ENCODE measurements around the gene HOMEZ. TPM values are rescaled to one million over a fixed set of nuclear protein-coding genes. Genes with fewer than 3 reads are reported as not detected.
A peak's percentile ranks its signal among the peaks of the same experiment; 100 is the strongest.

Gene HOMEZ
- polyA plus RNA-seq, 1 of the 3 experiments (the other 2 are of a cell fraction), result 7.7 TPM

GRCh38 chr14:23240661-23241060, 45.3 kb downstream of the HOMEZ start:
- H3K9ac ChIP-seq, result no peak overlapping the region
- H3K9me3 ChIP-seq, result no peaks in the 10 kb centered on the region
- H4K20me1 ChIP-seq (ENCODE audit: insufficient read depth), result no peaks in the 10 kb centered on the region
- peaks cover 35% of the 10 kb centered on the region; the same call in 1 of the 2 replicates for H3K27me3 ChIP-seq (ENCODE audit: insufficient read depth)
- WGBS (ENCODE audit: low lambda C conversion rate), result 0% methylated on average over 1 of the region's 1 CpG
- no peaks in the 10 kb centered on the region for H3K79me2 ChIP-seq (ENCODE audit: insufficient read depth)
- TF ChIP-seq ZBTB33 (IDR thresholded peaks at IDR 0.05; ENCODE audit: borderline replicate concordance, low read depth) (no peak), JUND (IDR thresholded peaks at IDR 0.05) (no peak), EP300 (IDR thresholded peaks at IDR 0.05; ENCODE audit: borderline replicate concordance in 1 of 2, low read depth in 1 of 2, low read length in 1 of 2) (no peak), EZH2phosphoT487 (IDR thresholded peaks at IDR 0.05; ENCODE audit: borderline replicate concordance, low read depth) (no peak), NRF1 (IDR thresholded peaks at IDR 0.05; ENCODE audit: low read depth, low read length) (no peak), FOXJ3 (CRISPR knock-in tag; IDR thresholded peaks at IDR 0.05) (no peak), RFX5 (IDR thresholded peaks at IDR 0.05; ENCODE audit: low read length) (no peak), RCOR1 (IDR thresholded peaks at IDR 0.05; ENCODE audit: low read length) (no peak), PBX3 (IDR thresholded peaks at IDR 0.05) (no peak)
- no peak overlapping the region for H3K27ac ChIP-seq (ENCODE audit: low read depth in 2 of 2, low read length in 1 of 2)
- H3K4me2 ChIP-seq, result no peak overlapping the region
- peaks cover 0 to 4% of the 10 kb centered on the region in 2 experiments; a peak in 1 of 4 replicates for H3K4me1 ChIP-seq (ENCODE audit: control insufficient read depth in 1 of 2, insufficient read depth in 2 of 2, low read depth in 1 of 2, low read length in 1 of 2)
- CTCF ChIA-PET, result no interaction called here
- no peak overlapping the region for H3K4me3 ChIP-seq (ENCODE audit: low read depth in 2 of 2, low read length in 1 of 2)
- POLR2A ChIA-PET, result no interaction called here
- H3K9me2 ChIP-seq, result no peaks in the 10 kb centered on the region
- H3F3A ChIP-seq (replicated peaks; ENCODE audit: insufficient read depth), result no peaks in the 10 kb centered on the region
- no peak overlapping the region for H2AFZ ChIP-seq (ENCODE audit: low read depth)
- no peak for DNase-seq
- no peaks in the 10 kb centered on the region for H3K36me3 ChIP-seq (replicated peaks in 1 of 2; ENCODE audit: control insufficient read depth in 1 of 2, insufficient read depth in 2 of 2, low read length in 1 of 2)

- POLR2A ChIA-PET, result interaction anchor here (0.6 kb wide), 1 partner anchor 32 kb away, joined by 3 read pairs; no protein-coding TSS in a partner anchor
- Histone ChIP-seq H3K79me2 (ENCODE audit: insufficient read depth) (no peaks in the 10 kb centered on the region), H3K9me3 (no peaks in the 10 kb centered on the region), H3K27me3 (ENCODE audit: insufficient read depth) (peaks cover 50% of the 10 kb centered on the region; the same call in 1 of the 2 replicates), H2AFZ (ENCODE audit: low read depth) (peak within 1 kb of the TSS; percentile 49; the same call in 1 of the 2 replicates), H3K4me2 (peak within 1 kb of the TSS; percentile 63), H4K20me1 (ENCODE audit: insufficient read depth) (no peaks in the 10 kb centered on the region), H3K9ac (no peak within 1 kb of the TSS), H3K9me2 (no peaks in the 10 kb centered on the region), H3K4me3 (ENCODE audit: low read depth in 2 of 2, low read length in 1 of 2) (peak within 1 kb of the TSS in 1 of 2 experiments; percentile 38; a peak in 1 of 4 replicates), H3K36me3 (replicated peaks in 1 of 2; ENCODE audit: control insufficient read depth in 1 of 2, insufficient read depth in 2 of 2, low read length in 1 of 2) (no peaks in the 10 kb centered on the region), H3K4me1 (ENCODE audit: control insufficient read depth in 1 of 2, insufficient read depth in 2 of 2, low read depth in 1 of 2, low read length in 1 of 2) (peaks cover 0 to 4% of the 10 kb centered on the region in 2 experiments; a peak in 1 of 4 replicates), H3F3A (replicated peaks; ENCODE audit: insufficient read depth) (no peaks in the 10 kb centered on the region), H3K27ac (ENCODE audit: low read depth in 2 of 2, low read length in 1 of 2) (no peak within 1 kb of the TSS)
- CTCF ChIA-PET, result interaction anchor here (0.7 to 1.8 kb wide), 3 partner anchors 27 to 118 kb away, joined by 3 to 10 read pairs (median 3); no protein-coding TSS in a partner anchor
- no peak for TF ChIP-seq TAF1 (IDR thresholded peaks at IDR 0.05; ENCODE audit: borderline replicate concordance, low read depth, low read length)
- no peak for TF ChIP-seq TEAD4 (IDR thresholded peaks at IDR 0.05; ENCODE audit: borderline replicate concordance, insufficient read depth)
- TF ChIP-seq SMC3 (IDR thresholded peaks at IDR 0.05; ENCODE audit: low read depth, low read length), result no peak
- TF ChIP-seq FOXM1 (IDR thresholded peaks at IDR 0.05; ENCODE audit: low read depth), result no peak
- TF ChIP-seq EP300 (IDR thresholded peaks at IDR 0.05; ENCODE audit: borderline replicate concordance in 1 of 2, low read depth in 1 of 2, low read length in 1 of 2), result no peak
- TF ChIP-seq USF1 (IDR thresholded peaks at IDR 0.05; ENCODE audit: borderline replicate concordance, low read depth), result no peak
- no peak for TF ChIP-seq GATA2 (CRISPR knock-in tag; IDR thresholded peaks at IDR 0.05)
- TF ChIP-seq MXI1 (IDR thresholded peaks at IDR 0.05; ENCODE audit: low read depth, low read length), result no peak
- no peak for TF ChIP-seq JUND (IDR thresholded peaks at IDR 0.05)
- no peak for TF ChIP-seq CHD2 (IDR thresholded peaks at IDR 0.05; ENCODE audit: low read length, partially characterized antibody)
- TF ChIP-seq MEF2A (IDR thresholded peaks at IDR 0.05; ENCODE audit: borderline replicate concordance, low read depth), result no peak
- no peak for TF ChIP-seq SIN3A (IDR thresholded peaks at IDR 0.05; ENCODE audit: borderline replicate concordance, low read depth, low read length)
- TF ChIP-seq YY1 (IDR thresholded peaks at IDR 0.05; ENCODE audit: low read depth), result no peak
- no peak for TF ChIP-seq RAD21 (IDR thresholded peaks at IDR 0.05; ENCODE audit: low read length)
- no peak for TF ChIP-seq IRF3 (IDR thresholded peaks at IDR 0.05; ENCODE audit: low read depth, low read length)
- TF ChIP-seq TCF12 (IDR thresholded peaks at IDR 0.05), result no peak
- DNase-seq, result peak; percentile 88
- 17% methylated on average over 39 of the region's 39 CpGs for WGBS (ENCODE audit: low lambda C conversion rate)
These were observed 47.9 kb downstream of the HOMEZ start, which contains the start of gene RNF212B for GRCh38 chr14:23237772-23238594. TSS of gene RNF212B (plus strand) at chr14:23237936. CDS start at chr14:23240346, 2,410 bp downstream.
